CD4-positive, alpha-beta T cell treated with Interleukin-4 for 4 hours (primary cell): ENCODE measurements around the gene PPHLN1.
"Not testable (repeated sequence)": the region's sequence is repeated elsewhere in the genome, so short reads cannot be mapped to it uniquely, and the experiment has no call there.

Experiments
- DNase-seq: peaks from one replicate; pipeline ENCODE4 v3.0.0-alpha.2; 2020

PPHLN1 gene

GRCh38 chr12:42325326-42325652, 678 bp upstream of the PPHLN1 start:
- no peak for DNase-seq

- peak; percentile 17 for DNase-seq
Observed at GRCh38 chr12:42326541-42327226, 717 bp downstream of the PPHLN1 start.

GRCh38 chr12:42327227-42327590, 1.2 kb downstream of the PPHLN1 start:
- DNase-seq, result no peak

GRCh38 chr12:42330097-42330496, 4.1 kb downstream of the PPHLN1 start:
- not testable (repeated sequence) for DNase-seq

- DNase-seq, result peak; percentile 60
Observed at GRCh38 chr12:42332301-42333285, 6.6 kb downstream of the PPHLN1 start.

- DNase-seq, result no peak
Observed at GRCh38 chr12:42336286-42336685, 10.3 kb downstream of the PPHLN1 start.

- no peak for DNase-seq
Observed at GRCh38 chr12:42338280-42338679, 12.3 kb downstream of the PPHLN1 start.

- DNase-seq, result no peak
Observed at GRCh38 chr12:42342028-42342427, 16.1 kb downstream of the PPHLN1 start.

GRCh38 chr12:42343721-42344120, 17.8 kb downstream of the PPHLN1 start:
- DNase-seq, result no peak

- DNase-seq, result no peak
Observed at GRCh38 chr12:42346403-42347002, 20.5 kb downstream of the PPHLN1 start.

- not testable (repeated sequence) for DNase-seq
Observed at GRCh38 chr12:42349119-42350020, 23.4 kb downstream of the PPHLN1 start.

- not testable (repeated sequence) for DNase-seq
Observed at GRCh38 chr12:42350021-42350407, 24.0 kb downstream of the PPHLN1 start.

GRCh38 chr12:42356344-42356743, 30.4 kb downstream of the PPHLN1 start:
- DNase-seq, result no peak

GRCh38 chr12:42360747-42361403, 34.9 kb downstream of the PPHLN1 start:
- no peak for DNase-seq

GRCh38 chr12:42361909-42362646, 36.1 kb downstream of the PPHLN1 start:
- no peak for DNase-seq

GRCh38 chr12:42362647-42363260, 36.8 kb downstream of the PPHLN1 start:
- no peak for DNase-seq

GRCh38 chr12:42364692-42365091, 38.7 kb downstream of the PPHLN1 start:
- DNase-seq, result no peak

GRCh38 chr12:42365486-42365885, 39.5 kb downstream of the PPHLN1 start:
- no peak for DNase-seq

- DNase-seq, result no peak
Observed at GRCh38 chr12:42370013-42370412, 44.0 kb downstream of the PPHLN1 start.

GRCh38 chr12:42372154-42372791, 46.3 kb downstream of the PPHLN1 start:
- peak; percentile 62 for DNase-seq
